Cortex of kidney (tissue), 1 donor: Measurements from ENCODE around the gene FAM241A.
"Not testable (repeated sequence)": the region's sequence is repeated elsewhere in the genome, so short reads cannot be mapped to it uniquely, and the experiment has no call there.

Experiments used
- DNase-seq: peaks from one replicate; lab custom pipeline; 2025; lab: John Stamatoyannopoulos, UW

The FAM241A gene

DNA sequence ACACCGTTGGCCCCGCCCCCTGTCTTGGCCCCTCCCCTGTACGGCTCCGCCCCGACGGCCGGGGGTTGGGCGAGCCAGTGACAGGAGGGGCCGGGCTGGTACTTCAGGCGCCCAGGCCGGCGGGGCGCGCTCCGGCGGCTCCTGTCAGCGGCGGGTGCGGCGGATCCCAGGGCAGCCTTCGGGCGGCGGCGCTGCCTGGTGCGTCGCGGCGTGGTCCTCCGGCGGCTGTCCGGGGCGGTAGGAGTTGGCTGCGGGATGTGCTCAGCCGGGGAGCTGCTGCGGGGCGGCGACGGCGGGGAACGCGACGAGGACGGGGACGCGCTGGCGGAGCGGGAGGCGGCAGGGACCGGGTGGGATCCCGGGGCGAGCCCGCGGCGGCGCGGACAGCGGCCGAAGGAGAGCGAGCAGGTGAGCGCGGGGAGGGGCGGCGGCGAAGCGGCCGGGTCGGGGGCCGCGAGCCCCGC is at the start of gene FAM241A:
Gene FAM241A, plus strand, starts transcription at position 129 of the 464 bp plus-strand sequence. Its CDS starts 127 bp downstream, at position 256.
- DNase-seq, result peak; percentile 10

DNA sequence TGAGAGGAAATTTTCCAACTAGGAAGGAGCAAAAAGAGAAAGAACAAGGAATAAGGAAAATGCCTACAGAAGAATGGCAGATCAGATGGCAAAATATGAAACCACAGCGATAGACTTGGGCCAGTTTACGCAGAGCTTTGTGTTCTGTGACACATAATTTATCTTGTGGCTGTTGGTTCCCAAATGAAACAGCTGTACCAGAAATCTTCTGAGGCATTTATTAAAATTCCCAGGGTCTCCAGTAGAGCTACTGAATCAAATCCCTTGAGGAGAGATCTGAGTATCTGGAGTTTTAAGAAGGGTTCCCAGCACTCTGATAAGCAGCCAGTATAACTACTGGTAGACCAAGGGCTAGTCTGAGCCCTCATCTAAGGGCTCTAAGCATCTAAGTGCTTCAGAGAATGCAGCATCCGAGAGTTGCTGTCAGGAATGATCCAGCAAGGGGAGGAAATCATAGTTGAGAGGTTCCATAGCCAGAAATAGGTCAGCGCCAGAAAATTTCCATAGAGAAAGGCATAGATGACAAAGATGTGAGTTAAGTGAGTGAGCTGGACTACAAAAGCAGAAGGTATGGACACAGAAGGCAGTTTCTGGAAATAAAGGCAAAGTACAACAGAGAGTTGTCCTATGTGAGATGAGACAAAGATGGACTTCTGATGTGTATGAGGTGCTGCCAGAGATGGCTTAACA is 46.3 kb upstream of the FAM241A start:
- DNase-seq, result no peak

DNA sequence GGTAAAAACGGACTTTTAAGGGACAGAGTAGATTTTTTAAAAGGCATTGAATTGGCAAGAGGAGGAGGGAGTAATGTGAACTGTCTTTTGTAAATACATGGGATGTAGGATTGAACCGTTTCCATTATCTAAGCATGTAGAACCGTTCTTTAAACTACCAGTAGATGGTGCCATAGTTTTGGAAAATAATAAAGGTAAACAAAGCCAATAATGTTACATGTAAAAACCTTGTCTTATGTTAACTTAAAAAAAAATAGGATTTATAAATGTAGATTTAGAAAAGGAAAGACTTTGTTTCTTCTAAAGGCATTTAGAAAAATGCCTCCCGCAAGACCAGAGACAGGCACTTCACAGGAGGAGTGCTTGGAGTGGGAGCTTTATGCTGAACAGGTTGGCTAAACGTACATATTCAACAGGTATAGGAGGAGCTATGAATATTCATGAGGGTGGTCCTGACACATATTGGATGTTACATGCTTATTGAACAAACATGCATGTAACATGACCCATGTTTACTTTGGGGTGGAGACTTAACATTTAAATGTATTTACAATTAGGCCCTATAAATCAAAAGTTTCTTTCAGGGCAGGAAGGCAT is 45.5 kb upstream of the FAM241A start:
- DNase-seq, result no peak

- no peak for DNase-seq
Observed at GRCh38 chr4:112102875-112103370, 42.3 kb upstream of the FAM241A start.

DNA sequence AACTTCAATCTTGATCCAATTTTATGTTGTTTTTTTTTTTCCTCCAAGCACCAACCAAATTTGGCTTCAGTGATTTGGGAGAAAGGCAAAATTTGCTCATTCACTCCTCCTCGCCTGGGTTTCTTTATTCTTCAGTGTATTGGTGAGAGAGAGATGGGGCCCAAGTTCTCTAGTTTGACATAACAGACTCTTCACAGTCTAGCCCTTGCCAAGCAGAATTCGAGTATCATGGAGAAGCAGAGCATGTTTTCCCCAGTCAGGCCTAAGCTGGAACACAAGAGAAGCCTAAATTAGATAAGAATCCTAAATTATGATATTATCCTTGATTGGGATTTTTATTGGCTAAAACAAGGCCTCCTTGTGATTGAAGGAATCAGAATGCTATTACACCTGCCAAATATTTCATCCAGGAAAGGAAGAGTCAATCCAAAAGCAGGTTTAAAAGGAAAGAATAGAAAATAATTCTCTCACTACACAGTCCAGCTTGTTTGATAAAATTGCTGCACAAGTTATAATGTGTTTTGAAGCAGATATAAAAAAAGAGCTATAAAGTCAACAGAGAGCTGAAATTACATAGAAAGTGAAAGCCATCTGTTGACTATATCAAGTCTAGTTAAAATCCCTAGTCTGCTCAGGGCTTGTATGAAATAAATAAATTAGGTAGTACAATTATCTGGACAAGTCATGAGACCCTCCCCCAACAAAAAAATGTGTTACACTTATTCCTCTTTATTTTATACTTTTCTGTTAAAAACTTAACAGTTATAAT is 39.9 kb upstream of the FAM241A start:
- no peak for DNase-seq

- DNase-seq, result no peak
Observed at GRCh38 chr4:112109360-112110058, 35.7 kb upstream of the FAM241A start.

DNA sequence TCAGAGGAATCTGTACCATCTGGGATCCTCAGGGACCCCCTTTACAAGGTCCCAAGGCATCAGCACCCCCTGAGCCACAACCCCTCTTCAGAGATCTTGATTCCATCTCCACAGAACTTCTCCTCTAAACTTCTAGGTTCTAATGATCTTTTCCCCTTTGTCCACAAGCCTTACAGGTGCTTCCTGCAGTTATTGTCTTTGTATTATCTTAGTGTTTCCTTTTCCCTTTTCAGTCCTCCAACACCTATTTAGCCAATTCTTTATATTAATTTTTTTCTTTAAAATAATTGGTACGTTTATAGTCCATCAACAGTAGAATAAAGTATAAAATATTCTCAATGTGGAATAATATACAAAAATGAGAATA is 35.2 kb upstream of the FAM241A start:
- DNase-seq, result no peak

DNA sequence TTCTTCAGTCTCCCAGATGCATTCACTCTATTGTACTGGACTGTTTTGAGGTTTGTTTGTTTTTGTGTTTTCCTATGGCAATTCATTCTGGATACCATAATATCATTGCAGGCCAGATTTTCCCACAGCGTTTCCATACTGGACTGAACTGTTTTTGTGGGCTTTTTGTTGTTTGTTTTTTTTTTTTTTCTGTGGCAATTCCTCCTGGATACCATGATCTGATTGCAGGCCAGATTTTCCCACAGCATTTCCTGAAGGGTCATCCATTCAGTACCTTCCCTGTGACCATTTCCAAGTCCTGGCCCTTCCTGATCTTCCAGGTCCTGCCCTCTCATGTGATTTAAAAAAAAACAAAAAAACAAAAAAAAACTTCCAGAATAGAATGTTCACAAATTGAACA is 33.9 kb upstream of the FAM241A start:
- DNase-seq, result no peak

- DNase-seq, result not testable (repeated sequence)
Observed at GRCh38 chr4:112112095-112112494, 33.2 kb upstream of the FAM241A start.

GRCh38 chr4:112112590-112113170 is 32.6 kb upstream of the FAM241A start:
- no peak for DNase-seq

GRCh38 chr4:112113864-112114263 is 31.4 kb upstream of the FAM241A start:
- DNase-seq, result no peak

GRCh38 chr4:112114452-112114851 is 30.8 kb upstream of the FAM241A start:
- no peak for DNase-seq

DNA sequence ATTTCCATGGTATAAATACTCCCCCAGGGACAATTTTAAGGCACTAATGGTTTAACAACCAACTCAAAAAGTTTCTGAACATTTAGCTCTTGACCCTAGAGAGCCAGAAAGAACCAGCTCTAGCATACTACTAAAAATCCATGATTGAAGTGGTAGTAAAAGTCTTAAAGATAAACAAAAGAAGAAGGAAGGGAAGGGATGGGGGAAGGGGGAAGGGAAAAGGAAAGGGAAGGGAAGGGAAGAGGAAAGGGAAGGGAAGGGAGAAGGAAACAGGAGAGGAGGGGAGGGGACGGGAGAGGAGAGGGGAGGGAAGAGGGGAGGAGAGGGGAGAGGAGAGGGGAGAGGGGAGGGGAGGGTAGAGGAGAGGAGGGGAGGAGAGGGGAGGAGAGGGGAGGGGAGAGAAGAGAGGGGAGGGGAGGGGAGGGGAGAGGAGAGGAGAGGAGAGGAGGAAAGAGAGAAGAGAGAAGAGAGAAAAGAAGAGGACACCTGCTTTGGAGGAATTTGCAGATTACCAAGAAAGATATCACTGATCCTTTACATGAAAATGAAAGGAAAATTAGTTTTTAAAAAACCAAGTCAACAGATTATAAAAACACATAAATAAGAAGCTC is 26.4 kb upstream of the FAM241A start:
- DNase-seq, result no peak

GRCh38 chr4:112119353-112119783 is 25.9 kb upstream of the FAM241A start:
- no peak for DNase-seq

GRCh38 chr4:112120021-112120420 is 25.2 kb upstream of the FAM241A start:
- DNase-seq, result no peak

DNA sequence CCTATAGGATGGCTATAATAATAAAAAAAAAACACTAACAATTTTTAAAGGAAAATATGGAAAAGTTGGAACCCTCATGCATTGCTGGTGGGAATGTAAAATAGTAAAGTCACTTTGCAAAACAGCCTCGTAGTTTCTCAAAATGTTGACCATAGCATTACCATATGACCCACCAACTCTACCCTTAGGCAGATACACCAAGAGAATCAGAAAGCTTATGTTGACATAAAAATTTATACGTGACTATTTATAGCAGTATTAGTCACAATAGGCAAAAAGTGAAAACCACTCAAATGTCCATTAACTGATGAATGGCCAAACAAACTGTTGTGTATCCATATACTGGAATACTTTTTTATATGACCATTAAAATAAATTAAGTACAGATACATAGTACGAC is 19.8 kb upstream of the FAM241A start:
- no peak for DNase-seq

GRCh38 chr4:112127048-112127637 is 18.1 kb upstream of the FAM241A start:
- no peak for DNase-seq

GRCh38 chr4:112127803-112128202 is 17.5 kb upstream of the FAM241A start:
- DNase-seq, result no peak

DNA sequence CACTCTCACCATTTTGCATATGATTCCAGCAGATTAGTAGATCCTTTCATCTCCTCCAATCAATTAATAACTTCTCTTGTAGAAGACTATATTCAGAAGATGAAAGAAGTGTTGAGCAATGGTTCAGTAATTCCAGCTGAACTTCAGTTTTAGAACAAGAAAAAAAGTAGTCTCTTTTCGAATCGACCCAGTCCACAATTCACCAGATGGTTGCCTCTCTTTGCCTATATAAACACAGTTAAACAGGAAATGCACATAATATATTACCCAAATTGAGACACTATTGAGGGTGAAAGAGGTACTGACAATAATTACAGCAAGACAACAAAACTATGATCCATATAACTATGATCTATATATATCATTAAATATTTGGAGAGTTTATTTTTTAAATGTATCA is 16.8 kb upstream of the FAM241A start:
- no peak for DNase-seq

GRCh38 chr4:112130906-112131305 is 14.3 kb upstream of the FAM241A start:
- no peak for DNase-seq

DNA sequence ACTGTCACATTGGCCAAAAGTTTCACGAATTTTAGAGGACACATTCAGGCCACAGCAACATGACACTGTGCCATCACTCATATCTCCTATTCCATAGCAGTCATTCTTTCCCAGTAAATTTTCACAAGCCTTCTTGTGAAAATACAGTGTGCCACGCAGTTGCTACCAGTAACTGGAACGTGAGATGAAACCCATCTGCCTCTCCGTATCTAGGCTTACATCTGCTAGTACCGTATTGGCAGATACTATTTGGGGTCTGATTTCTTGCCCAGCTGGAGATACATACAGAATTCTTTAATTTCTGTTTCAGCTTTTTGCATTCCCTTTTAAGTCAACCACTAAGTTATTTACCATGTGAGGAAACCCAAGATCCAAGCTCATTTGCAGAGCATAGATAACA is 8.7 kb upstream of the FAM241A start:
- no peak for DNase-seq
